GM21737 (cell line): ENCODE measurements around the gene RAB11FIP4.
"Not testable (repeated sequence)": the region's sequence is repeated elsewhere in the genome, so short reads cannot be mapped to it uniquely, and the experiment has no call there.

ENCODE experiments used
- ATAC-seq: cut with Tn5 transposase; IDR thresholded peaks from one replicate; pipeline ENCODE4 v1.9.1; 2021; ENCODE audit warnings: mild to moderate bottlenecking, moderate library complexity; ENCODE audit not compliant: unreplicated experiment

RAB11FIP4 gene, protein sequence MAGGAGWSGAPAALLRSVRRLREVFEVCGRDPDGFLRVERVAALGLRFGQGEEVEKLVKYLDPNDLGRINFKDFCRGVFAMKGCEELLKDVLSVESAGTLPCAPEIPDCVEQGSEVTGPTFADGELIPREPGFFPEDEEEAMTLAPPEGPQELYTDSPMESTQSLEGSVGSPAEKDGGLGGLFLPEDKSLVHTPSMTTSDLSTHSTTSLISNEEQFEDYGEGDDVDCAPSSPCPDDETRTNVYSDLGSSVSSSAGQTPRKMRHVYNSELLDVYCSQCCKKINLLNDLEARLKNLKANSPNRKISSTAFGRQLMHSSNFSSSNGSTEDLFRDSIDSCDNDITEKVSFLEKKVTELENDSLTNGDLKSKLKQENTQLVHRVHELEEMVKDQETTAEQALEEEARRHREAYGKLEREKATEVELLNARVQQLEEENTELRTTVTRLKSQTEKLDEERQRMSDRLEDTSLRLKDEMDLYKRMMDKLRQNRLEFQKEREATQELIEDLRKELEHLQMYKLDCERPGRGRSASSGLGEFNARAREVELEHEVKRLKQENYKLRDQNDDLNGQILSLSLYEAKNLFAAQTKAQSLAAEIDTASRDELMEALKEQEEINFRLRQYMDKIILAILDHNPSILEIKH

DNA sequence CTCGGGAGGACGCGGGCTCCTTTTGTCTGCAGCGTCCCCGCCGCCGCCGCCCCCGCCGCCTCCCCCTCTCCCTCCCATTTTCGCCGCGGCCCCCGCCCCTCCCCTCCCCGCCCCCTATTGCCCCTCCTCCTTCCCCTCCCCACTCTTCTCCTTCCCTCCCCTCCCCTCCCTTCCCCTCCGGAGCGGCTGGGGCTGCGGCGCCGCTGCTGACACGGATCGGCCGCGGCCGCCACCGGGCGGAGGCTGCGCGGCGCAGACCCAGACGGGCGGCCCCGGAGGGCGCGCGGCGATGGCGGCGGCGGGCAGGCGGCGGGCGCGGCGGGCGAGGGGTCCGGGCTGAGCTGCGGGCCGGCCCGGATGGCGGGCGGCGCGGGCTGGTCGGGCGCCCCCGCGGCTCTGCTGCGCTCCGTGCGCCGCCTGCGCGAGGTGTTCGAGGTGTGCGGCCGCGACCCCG, at the start of gene RAB11FIP4:
Gene RAB11FIP4, plus strand, starts transcription at position 180 of the 454 bp plus-strand sequence. Its CDS starts 178 bp downstream, at position 358.
- no peak for ATAC-seq

- ATAC-seq: not testable (repeated sequence)
These were observed 46.2 kb upstream of the RAB11FIP4 start for GRCh38 chr17:31345191-31345747.

DNA sequence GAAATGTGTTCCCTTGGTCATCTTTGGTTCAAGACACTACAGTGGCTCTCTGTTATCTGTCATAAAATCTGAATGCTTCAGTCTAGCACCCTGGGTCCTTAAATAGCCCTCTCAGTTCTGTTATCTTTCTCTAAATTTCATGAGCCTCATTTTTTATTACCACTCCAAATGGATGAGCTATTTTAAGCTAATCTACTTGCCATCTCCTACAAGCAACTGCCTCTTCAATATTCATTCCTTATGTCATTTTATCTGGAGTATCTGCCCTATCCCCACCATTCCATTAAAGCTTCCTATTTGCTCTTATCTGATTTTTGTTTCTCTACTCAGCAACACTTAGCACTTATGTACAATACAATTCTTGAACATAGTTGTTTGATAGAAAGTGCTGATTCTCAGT, 42.0 kb upstream of the RAB11FIP4 start:
- ATAC-seq: no peak

- ATAC-seq: no peak
These were observed 35.5 kb upstream of the RAB11FIP4 start for GRCh38 chr17:31355935-31356334.

DNA sequence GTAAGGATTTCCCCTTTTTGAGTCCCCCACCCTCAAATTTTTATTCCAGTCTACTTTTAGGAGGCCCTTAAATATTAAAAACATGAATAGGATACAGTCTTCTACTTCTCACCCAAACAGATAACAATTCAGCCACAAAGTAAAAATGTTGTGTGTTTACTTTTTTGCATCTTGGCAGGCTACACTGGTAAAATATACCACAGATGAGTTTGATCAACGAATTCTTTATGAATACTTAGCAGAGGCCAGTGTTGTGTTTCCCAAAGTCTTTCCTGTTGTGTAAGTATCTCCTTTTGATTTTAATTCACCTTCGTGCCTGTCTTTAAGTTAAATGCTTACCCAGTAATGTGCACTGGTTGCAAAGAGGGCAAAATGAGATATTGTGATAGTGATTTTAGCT, 34.4 kb upstream of the RAB11FIP4 start:
- ATAC-seq: no peak

- ATAC-seq: no peak
These were observed 33.6 kb upstream of the RAB11FIP4 start for GRCh38 chr17:31357839-31358394.

- ATAC-seq: no peak
These were observed 27.5 kb upstream of the RAB11FIP4 start for GRCh38 chr17:31364012-31364411.

DNA sequence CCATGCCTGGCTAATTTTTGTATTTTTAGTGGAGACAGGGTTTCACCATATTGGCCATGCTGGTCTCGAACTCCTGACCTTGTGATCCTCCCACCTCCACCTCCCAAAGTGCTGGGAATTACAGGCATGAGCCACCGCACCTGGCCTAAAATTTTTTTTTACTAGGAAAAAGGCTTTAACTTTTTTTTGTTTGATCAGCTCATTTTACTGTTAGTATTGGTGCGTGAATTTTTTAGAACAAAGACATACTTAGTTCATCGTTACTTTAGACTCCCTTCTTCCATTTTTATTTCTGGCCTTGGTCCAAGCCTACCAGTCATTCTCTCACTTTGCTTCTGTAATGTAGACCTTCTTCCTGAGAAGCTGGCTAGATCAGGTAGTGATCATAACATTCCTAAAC, 25.4 kb upstream of the RAB11FIP4 start:
- ATAC-seq: no peak

DNA sequence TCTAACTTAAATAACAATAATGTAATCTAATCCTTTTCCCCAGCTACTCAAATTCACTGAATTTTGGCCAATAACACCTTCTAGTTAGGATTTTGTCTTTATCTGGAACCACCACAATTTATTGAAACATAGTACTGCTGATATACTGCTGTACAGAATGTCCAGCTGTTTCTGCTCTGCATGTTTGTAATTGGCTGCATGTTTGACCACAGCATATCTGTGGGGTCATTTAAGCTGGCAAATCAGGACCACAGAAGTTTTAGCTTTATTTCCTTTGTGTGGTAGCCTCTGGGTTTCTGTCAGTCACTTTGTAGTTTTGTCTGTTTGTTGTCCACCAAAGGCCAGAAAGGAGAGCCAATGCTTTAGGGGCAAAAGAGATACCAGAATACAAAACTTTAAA, 22.2 kb upstream of the RAB11FIP4 start:
- ATAC-seq: no peak

DNA sequence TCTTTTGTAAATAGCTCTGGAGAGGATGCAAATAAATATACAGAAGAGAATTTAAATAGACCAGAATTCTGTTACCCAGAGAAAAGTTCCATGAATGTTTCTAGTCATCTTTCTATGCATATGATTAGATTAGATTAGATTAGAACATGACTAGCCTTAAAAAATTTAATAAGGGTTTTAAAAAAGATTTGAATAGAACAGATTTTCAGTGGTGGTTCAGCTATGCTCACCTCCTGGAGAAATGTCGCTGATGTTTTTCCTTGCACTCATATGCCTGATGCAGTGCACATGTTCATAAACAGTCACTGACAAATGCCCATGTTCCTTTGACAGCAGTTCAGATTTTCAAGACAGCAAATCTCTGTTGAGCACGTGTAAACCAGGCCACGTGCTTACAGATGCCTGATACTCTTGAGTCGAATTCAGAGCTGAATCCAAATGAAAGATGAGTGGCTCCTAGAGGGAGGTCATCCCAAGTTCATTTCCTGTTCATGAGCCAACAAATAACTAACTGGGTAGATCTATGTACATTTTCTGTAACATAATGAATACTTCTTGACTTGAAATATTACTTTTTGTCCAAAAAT, 19.9 kb upstream of the RAB11FIP4 start:
- no peak for ATAC-seq

GRCh38 chr17:31373150-31374093, 18.1 kb upstream of the RAB11FIP4 start:
- ATAC-seq: no peak

GRCh38 chr17:31374094-31374447, 17.4 kb upstream of the RAB11FIP4 start:
- ATAC-seq: no peak

- no peak for ATAC-seq
These were observed 17.0 kb upstream of the RAB11FIP4 start for GRCh38 chr17:31374503-31374902.

DNA sequence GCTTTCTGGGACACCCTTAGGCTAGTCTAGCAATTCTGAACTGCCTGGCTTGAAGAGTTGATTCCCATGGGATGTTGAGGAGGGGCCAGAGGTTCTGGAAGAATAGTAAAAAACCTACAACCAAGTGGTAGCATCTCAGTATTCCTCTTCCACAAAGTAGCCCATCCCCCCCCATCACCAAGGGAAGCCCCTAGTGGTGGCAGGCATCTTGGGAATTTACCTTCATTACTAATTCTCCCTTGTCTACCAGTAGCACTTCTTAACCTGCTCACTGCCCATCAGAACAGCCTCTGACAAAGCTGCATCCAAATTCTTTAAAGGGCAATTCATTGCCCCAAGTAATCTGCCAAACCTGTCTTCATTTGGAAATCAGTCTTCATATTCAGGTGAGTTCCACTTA, 12.8 kb upstream of the RAB11FIP4 start:
- ATAC-seq: no peak

DNA sequence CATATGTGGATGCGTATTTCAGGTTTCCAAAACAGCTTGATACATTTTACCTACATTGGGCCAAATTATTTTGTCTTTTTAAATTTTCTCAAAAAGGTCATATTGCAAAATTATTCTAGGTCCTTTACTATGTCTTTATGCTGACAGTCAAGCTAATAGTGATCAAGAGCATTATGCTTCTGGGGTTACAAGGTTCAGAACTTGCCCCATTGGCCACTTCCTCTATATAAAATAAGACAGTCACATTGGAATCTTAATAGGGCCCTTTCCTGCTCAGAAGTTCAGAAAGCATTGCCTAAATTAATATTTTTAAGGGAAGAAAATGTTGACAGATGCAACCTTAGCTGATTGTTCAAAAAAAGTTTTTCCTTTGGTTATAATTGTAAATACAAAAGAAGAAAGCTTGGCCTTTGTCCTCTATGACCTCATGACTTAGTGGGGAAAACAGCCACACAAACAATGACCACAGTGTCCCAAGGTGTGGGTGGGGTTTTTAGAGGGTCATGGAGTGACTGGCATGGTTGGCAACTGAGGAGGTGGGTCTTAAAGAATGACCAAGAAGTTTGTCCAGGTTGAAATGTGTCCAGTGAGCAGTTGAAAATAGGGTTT, 11.8 kb upstream of the RAB11FIP4 start:
- no peak for ATAC-seq

- ATAC-seq: no peak
These were observed 10.3 kb upstream of the RAB11FIP4 start for GRCh38 chr17:31381165-31381668.

DNA sequence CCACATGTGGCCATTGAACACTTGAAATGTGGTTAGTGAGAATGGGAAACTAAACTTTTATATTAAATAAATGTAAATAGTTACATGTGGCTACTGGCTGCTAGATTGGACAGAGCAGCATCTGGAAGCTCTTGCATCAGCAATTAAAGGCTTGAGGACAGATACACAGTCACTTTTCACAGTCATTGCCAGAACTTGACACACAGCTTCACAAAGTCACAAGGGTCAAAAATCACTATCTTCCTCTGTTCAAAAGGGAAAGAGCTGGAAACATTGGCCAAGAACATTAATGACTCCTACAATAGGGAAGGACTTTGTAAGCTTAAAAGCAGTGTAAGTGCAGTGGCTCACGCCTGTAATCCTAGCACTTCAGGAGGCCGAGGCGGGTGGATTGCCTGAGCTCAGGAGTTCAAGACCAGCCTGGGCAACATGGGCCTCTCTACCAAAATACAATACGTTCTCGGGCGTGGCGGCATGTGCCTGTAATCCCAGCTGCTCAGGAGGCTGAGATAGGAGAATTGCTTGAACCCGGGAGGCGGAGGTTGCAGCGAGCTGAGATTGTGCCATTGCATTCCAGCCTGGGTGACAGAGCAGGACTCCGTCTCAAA, 8.7 kb upstream of the RAB11FIP4 start:
- not testable (repeated sequence) for ATAC-seq

- ATAC-seq: not testable (repeated sequence)
These were observed 8.0 kb upstream of the RAB11FIP4 start for GRCh38 chr17:31383488-31383887.
